Activated naive CD8-positive, alpha-beta T cell treated with anti-CD3 and anti-CD28 coated beads, Interleukin-2, amount 10 ng/mL, durations not matched to agents 7 days and 5 days (primary cell): ENCODE measurements around the gene GNG5. TPM values are rescaled to one million over a fixed set of nuclear protein-coding genes. Genes with fewer than 3 reads are reported as not detected.
"Not testable (repeated sequence)": the region's sequence is repeated elsewhere in the genome, so short reads cannot be mapped to it uniquely, and the experiment has no call there.

Experiments used
- ATAC-seq: fragments of 150-1000 bp; cut with Tn5 transposase; one replicate; pipeline ENCODE4 v1.10.0; 2021; ENCODE audit warnings: low read depth, moderate library complexity
- POLR2A ChIA-PET: fragments of 350-600 bp; sonication (Branson Sonifier 250); formaldehyde crosslinking; loops from one replicate; lab custom pipeline; 2021; ENCODE audit warnings: antibody characterized with exemption; lab: Charles Lee
- DNase-seq: peaks from one replicate; pipeline ENCODE4 v3.0.0; 2021
- H3K27ac Mint-ChIP-seq: one replicate; pipeline ENCODE4 v1.8.0; 2022; ENCODE audit warnings: mild to moderate bottlenecking, mixed read lengths
- H3K27me3 Mint-ChIP-seq: one replicate; pipeline ENCODE4 v1.8.0; 2022; ENCODE audit warnings: mild to moderate bottlenecking, moderate library complexity, mixed read lengths
- H3K36me3 Mint-ChIP-seq: one replicate; pipeline ENCODE4 v1.8.0; 2021; ENCODE audit warnings: mild to moderate bottlenecking, mixed read lengths
- H3K4me1 Mint-ChIP-seq: one replicate; pipeline ENCODE4 v1.8.0; 2021; ENCODE audit warnings: mixed read lengths
- H3K4me3 Mint-ChIP-seq: one replicate; pipeline ENCODE4 v1.8.0; 2022; ENCODE audit warnings: mild to moderate bottlenecking, moderate library complexity, mixed read lengths
- H3K9me3 Mint-ChIP-seq: one replicate; pipeline ENCODE4 v1.8.0; 2021; ENCODE audit warnings: mixed read lengths
- total RNA-seq, 2 experiments: library from RNA; stranded (reverse); gene quantifications; one replicate each; pipeline ENCODE4 v1.2.3, GENCODE V29; 2021

The GNG5 gene
- total RNA-seq, 2 experiments from 2014 or later: 88.0 to 88.4 TPM

GRCh38 chr1:84479998-84480397 lies 26.4 kb downstream of the GNG5 start:
- no peak for ATAC-seq

GRCh38 chr1:84478876-84479868 lies 27.2 kb downstream of the GNG5 start, which contains the start of gene RPF1:
RPF1 (plus strand) TSS chr1:84479266; CDS start chr1:84479282, 16 bp downstream.
- ATAC-seq: peak; percentile 98
- peaks cover 11% of the 10 kb centered on the region for H3K9me3 Mint-ChIP-seq
- peak within 1 kb of the TSS; percentile 96 for H3K4me3 Mint-ChIP-seq
- peaks cover 25% of the 10 kb centered on the region for H3K27me3 Mint-ChIP-seq
- POLR2A ChIA-PET: interaction anchor here (0.6 to 3.0 kb wide), 5 partner anchors 10 to 527 kb away, joined by 4 to 42 read pairs (median 5); partner anchors contain the start of genes CTBS, GNG5 and SPATA1
- H3K4me1 Mint-ChIP-seq: peaks cover 21% of the 10 kb centered on the region
- peak; percentile 81 for DNase-seq
- H3K36me3 Mint-ChIP-seq: peaks cover 28% of the 10 kb centered on the region
- peak within 1 kb of the TSS; percentile 97 for H3K27ac Mint-ChIP-seq

More at GRCh38 chr1:84479998-84480397, 26.4 kb downstream of the GNG5 start:
- DNase-seq: no peak
- POLR2A ChIA-PET: interaction anchor here (0.6 to 3.0 kb wide), 5 partner anchors 10 to 526 kb away, joined by 3 to 42 read pairs (median 5); partner anchors contain the start of genes CTBS, GNG5 and SPATA1
- H3K27me3 Mint-ChIP-seq: peaks cover 18% of the 10 kb centered on the region
- H3K9me3 Mint-ChIP-seq: peaks cover 11% of the 10 kb centered on the region
- peak overlapping the region; percentile 96 for H3K4me3 Mint-ChIP-seq
- H3K36me3 Mint-ChIP-seq: peaks cover 34% of the 10 kb centered on the region
- peaks cover 21% of the 10 kb centered on the region for H3K4me1 Mint-ChIP-seq
- H3K27ac Mint-ChIP-seq: peak overlapping the region; percentile 97

GRCh38 chr1:84476225-84476624 lies 30.2 kb downstream of the GNG5 start:
- H3K4me3 Mint-ChIP-seq: no peak overlapping the region
- peaks cover 35% of the 10 kb centered on the region for H3K27me3 Mint-ChIP-seq
- H3K36me3 Mint-ChIP-seq: peaks cover 9% of the 10 kb centered on the region
- H3K27ac Mint-ChIP-seq: no peak overlapping the region
- peaks cover 10% of the 10 kb centered on the region for H3K4me1 Mint-ChIP-seq
- no peak for ATAC-seq
- POLR2A ChIA-PET: no interaction called here
- DNase-seq: no peak
- peaks cover 11% of the 10 kb centered on the region for H3K9me3 Mint-ChIP-seq

- ATAC-seq (no peak), DNase-seq (no peak)
- peaks cover 33% of the 10 kb centered on the region for H3K27me3 Mint-ChIP-seq
- H3K4me3 Mint-ChIP-seq: no peak overlapping the region
- no peaks in the 10 kb centered on the region for H3K9me3 Mint-ChIP-seq
- POLR2A ChIA-PET: no interaction called here
- H3K4me1 Mint-ChIP-seq: no peaks in the 10 kb centered on the region
- H3K27ac Mint-ChIP-seq: no peak overlapping the region
- no peaks in the 10 kb centered on the region for H3K36me3 Mint-ChIP-seq
Measured at GRCh38 chr1:84467298-84467697, 39.1 kb downstream of the GNG5 start.

- H3K36me3 Mint-ChIP-seq: no peaks in the 10 kb centered on the region
- H3K27ac Mint-ChIP-seq: no peak overlapping the region
- no peaks in the 10 kb centered on the region for H3K9me3 Mint-ChIP-seq
- no peak overlapping the region for H3K4me3 Mint-ChIP-seq
- POLR2A ChIA-PET: no interaction called here
- H3K27me3 Mint-ChIP-seq: peaks cover 17% of the 10 kb centered on the region
- no peak for DNase-seq
- no peak for ATAC-seq
- no peaks in the 10 kb centered on the region for H3K4me1 Mint-ChIP-seq
Measured at GRCh38 chr1:84462118-84462517, 44.3 kb downstream of the GNG5 start.

GRCh38 chr1:84452436-84452835 lies 53.9 kb downstream of the GNG5 start:
- Mint-ChIP-seq H3K36me3 (no peaks in the 10 kb centered on the region), H3K27ac (no peak overlapping the region), H3K27me3 (peaks cover 16% of the 10 kb centered on the region), H3K4me1 (no peaks in the 10 kb centered on the region), H3K9me3 (no peaks in the 10 kb centered on the region), H3K4me3 (no peak overlapping the region)
- ATAC-seq (no peak), DNase-seq (no peak)
- POLR2A ChIA-PET: no interaction called here

- no peaks in the 10 kb centered on the region for H3K4me1 Mint-ChIP-seq
- no peak overlapping the region for H3K4me3 Mint-ChIP-seq
- peaks cover 2% of the 10 kb centered on the region for H3K9me3 Mint-ChIP-seq
- DNase-seq (no peak), ATAC-seq (no peak)
- no peak overlapping the region for H3K27ac Mint-ChIP-seq
- peaks cover 16% of the 10 kb centered on the region for H3K27me3 Mint-ChIP-seq
- H3K36me3 Mint-ChIP-seq: peaks cover 2% of the 10 kb centered on the region
- POLR2A ChIA-PET: no interaction called here
Measured at GRCh38 chr1:84450910-84451309, 55.5 kb downstream of the GNG5 start.

GRCh38 chr1:84448704-84449103 lies 57.7 kb downstream of the GNG5 start:
- DNase-seq, H3K36me3 Mint-ChIP-seq, H3K4me1 Mint-ChIP-seq, H3K4me3 Mint-ChIP-seq, H3K27ac Mint-ChIP-seq, ATAC-seq, H3K9me3 Mint-ChIP-seq, POLR2A ChIA-PET: not testable (repeated sequence)
- peaks cover 14% of the 10 kb centered on the region for H3K27me3 Mint-ChIP-seq

Other genes with a start within 250 kb of the GNG5 start
- 1 to 10 TPM in 1 of 2 experiments, under 1 TPM in 1; 0.77 to 1.2 TPM for gene SAMD13, start 204.9 kb downstream of the GNG5 start, total RNA-seq
- gene DNASE2B, start 108.1 kb downstream of the GNG5 start, total RNA-seq: not detected
- gene RPF1, start 27.3 kb downstream of the GNG5 start, total RNA-seq: 10 to 100 TPM; 34.8 to 36.2 TPM
- 1 to 10 TPM; 3.3 to 4.0 TPM for gene SPATA1, start 195 bp downstream of the GNG5 start, total RNA-seq
- 10 to 100 TPM; 17.0 to 17.3 TPM for gene CTBS, start 67.9 kb upstream of the GNG5 start, total RNA-seq
- gene SSX2IP, start 183.9 kb upstream of the GNG5 start, total RNA-seq: 10 to 100 TPM; 14.4 to 16.0 TPM